ENCODE data around the gene TMEM132E. TPM values are rescaled to one million over a fixed set of nuclear protein-coding genes. Genes with fewer than 3 reads are reported as not detected.

The TMEM132E gene
- polyA plus RNA-seq, 2 of the 4 experiments (the other 2 are of a cell fraction): not detected

DNA sequence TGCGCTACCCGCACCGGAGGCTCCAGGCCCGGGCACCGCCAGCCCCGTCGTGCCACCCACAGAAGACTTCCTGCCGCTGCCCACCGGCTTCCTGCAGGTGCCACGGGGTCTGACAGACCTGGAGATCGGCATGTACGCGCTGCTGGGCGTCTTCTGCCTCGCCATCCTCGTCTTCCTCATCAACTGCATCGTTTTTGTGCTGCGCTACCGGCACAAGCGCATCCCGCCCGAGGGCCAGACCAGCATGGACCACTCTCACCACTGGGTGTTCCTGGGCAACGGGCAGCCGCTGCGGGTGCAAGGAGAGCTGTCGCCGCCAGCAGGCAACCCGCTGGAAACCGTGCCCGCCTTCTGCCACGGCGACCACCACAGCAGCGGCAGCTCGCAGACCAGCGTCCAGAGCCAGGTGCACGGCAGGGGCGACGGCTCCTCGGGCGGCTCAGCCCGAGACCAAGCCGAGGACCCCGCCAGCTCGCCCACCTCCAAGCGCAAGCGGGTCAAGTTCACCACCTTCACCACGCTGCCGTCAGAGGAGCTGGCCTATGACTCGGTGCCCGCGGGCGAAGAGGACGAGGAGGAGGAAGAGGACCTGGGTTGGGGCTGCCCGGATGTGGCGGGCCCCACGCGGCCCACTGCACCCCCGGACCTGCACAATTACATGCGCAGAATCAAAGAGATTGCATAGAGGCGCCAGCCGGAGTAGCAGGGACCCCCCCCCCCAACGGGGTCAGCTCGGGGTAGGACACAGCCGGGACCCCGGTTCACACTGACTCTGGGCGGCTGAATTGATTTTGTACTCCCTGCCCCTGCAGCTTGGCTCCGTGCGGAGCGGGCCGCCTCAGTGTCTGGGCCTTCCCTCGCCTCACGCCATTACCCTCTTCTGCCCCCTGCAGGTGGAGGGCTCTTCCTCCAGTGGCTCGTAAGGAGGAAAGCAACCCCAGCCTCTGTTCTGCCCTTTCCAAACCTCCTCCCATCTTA, 58.5 kb downstream of the TMEM132E start:
- Histone ChIP-seq H3K9me3 (no peaks in the 10 kb centered on the region), H3K27ac (peak overlapping the region in 1 of 2 experiments; percentile 51; a peak in 1 of 6 replicates), H3K4me1 (no peaks in the 10 kb centered on the region), H3K4me3 (no peak overlapping the region), H3K4me2 (peak overlapping the region; percentile 70)
- TF ChIP-seq SMC3 (IDR thresholded peaks at IDR 0.05): peak; percentile 77
- TF ChIP-seq, protein P1, sequence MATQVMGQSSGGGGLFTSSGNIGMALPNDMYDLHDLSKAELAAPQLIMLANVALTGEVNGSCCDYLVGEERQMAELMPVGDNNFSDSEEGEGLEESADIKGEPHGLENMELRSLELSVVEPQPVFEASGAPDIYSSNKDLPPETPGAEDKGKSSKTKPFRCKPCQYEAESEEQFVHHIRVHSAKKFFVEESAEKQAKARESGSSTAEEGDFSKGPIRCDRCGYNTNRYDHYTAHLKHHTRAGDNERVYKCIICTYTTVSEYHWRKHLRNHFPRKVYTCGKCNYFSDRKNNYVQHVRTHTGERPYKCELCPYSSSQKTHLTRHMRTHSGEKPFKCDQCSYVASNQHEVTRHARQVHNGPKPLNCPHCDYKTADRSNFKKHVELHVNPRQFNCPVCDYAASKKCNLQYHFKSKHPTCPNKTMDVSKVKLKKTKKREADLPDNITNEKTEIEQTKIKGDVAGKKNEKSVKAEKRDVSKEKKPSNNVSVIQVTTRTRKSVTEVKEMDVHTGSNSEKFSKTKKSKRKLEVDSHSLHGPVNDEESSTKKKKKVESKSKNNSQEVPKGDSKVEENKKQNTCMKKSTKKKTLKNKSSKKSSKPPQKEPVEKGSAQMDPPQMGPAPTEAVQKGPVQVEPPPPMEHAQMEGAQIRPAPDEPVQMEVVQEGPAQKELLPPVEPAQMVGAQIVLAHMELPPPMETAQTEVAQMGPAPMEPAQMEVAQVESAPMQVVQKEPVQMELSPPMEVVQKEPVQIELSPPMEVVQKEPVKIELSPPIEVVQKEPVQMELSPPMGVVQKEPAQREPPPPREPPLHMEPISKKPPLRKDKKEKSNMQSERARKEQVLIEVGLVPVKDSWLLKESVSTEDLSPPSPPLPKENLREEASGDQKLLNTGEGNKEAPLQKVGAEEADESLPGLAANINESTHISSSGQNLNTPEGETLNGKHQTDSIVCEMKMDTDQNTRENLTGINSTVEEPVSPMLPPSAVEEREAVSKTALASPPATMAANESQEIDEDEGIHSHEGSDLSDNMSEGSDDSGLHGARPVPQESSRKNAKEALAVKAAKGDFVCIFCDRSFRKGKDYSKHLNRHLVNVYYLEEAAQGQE (IDR thresholded peaks at IDR 0.05): no peak
- peak; percentile 72 to 78 for TF ChIP-seq RAD21 (conservative IDR thresholded peaks at IDR 0.05 in 1 of 2, IDR thresholded peaks at IDR 0.05 in 1 of 2)
- TF ChIP-seq, protein P2, sequence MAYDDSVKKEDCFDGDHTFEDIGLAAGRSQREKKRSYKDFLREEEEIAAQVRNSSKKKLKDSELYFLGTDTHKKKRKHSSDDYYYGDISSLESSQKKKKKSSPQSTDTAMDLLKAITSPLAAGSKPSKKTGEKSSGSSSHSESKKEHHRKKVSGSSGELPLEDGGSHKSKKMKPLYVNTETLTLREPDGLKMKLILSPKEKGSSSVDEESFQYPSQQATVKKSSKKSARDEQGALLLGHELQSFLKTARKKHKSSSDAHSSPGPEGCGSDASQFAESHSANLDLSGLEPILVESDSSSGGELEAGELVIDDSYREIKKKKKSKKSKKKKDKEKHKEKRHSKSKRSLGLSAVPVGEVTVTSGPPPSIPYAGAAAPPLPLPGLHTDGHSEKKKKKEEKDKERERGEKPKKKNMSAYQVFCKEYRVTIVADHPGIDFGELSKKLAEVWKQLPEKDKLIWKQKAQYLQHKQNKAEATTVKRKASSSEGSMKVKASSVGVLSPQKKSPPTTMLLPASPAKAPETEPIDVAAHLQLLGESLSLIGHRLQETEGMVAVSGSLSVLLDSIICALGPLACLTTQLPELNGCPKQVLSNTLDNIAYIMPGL (CRISPR knock-in tag; IDR thresholded peaks at IDR 0.05; ENCODE audit: borderline replicate concordance): no peak
- TF ChIP-seq, protein P3, sequence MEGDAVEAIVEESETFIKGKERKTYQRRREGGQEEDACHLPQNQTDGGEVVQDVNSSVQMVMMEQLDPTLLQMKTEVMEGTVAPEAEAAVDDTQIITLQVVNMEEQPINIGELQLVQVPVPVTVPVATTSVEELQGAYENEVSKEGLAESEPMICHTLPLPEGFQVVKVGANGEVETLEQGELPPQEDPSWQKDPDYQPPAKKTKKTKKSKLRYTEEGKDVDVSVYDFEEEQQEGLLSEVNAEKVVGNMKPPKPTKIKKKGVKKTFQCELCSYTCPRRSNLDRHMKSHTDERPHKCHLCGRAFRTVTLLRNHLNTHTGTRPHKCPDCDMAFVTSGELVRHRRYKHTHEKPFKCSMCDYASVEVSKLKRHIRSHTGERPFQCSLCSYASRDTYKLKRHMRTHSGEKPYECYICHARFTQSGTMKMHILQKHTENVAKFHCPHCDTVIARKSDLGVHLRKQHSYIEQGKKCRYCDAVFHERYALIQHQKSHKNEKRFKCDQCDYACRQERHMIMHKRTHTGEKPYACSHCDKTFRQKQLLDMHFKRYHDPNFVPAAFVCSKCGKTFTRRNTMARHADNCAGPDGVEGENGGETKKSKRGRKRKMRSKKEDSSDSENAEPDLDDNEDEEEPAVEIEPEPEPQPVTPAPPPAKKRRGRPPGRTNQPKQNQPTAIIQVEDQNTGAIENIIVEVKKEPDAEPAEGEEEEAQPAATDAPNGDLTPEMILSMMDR (IDR thresholded peaks at IDR 0.05): peak; percentile 79
- TF ChIP-seq, protein P4, sequence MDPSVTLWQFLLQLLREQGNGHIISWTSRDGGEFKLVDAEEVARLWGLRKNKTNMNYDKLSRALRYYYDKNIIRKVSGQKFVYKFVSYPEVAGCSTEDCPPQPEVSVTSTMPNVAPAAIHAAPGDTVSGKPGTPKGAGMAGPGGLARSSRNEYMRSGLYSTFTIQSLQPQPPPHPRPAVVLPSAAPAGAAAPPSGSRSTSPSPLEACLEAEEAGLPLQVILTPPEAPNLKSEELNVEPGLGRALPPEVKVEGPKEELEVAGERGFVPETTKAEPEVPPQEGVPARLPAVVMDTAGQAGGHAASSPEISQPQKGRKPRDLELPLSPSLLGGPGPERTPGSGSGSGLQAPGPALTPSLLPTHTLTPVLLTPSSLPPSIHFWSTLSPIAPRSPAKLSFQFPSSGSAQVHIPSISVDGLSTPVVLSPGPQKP (IDR thresholded peaks at IDR 0.05; ENCODE audit: low read depth, low read length): no peak
- WGBS (ENCODE audit: missing lambda C conversion rate): 61% methylated on average over 61 of the region's 73 CpGs
- DNase-seq (ENCODE audit: low read depth in 1 of 2, low spot score in 1 of 2) (peak; percentile 67 to 71), FAIRE-seq (no peak), ATAC-seq (peak; percentile 83 to 98)
- ChIA-PET CTCF (interaction anchor here (0.6 to 5.3 kb wide), 53 partner anchors 10 to 855 kb away, joined by 3 to 49 read pairs (median 5); partner anchors contain the start of gene TMEM132E), POLR2A (no interaction called here)

DNA sequence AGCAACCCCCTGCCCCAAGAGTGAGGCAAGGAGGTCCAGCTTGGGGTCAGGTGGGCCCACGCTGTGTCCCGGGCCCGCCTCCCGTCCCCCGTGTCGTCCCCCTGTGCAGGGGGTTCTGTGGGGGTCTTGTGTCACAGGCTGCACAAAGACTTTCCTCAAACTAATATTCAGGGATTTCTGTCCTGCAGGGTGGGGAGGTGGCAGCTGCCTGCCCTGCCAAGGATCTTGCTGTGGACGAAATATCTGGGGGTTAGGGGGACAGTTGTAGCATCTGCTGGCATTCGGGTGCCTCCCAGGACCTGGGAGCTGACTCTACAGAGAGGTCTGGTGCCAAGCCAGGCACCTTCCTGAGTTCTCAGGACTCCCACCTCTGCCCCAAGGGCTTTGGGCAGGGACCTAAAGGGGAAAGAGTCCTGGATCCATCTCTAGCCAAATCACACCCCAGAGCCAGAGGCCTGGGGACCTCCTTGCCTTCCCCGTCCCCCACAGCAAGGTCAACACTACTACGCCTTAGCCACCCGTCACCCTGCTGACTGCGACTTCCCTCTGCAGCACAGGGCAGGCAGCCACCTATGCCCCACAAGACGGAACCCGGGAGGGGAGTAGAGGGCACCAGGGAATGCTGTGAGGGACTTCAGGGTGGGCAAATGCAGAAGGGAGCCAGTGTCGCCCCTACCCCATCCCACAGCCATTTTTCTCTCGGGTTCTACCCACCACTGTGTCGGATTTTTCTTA, 59.3 kb downstream of the TMEM132E start:
- POLR2A ChIA-PET: no interaction called here
- ATAC-seq: peak in 1 of 2 experiments; percentile 8; a peak in 3 of 6 replicates
- peak overlapping the region; percentile 70; the same call in 2 of the 3 replicates for H3K4me2 ChIP-seq

More for the DNA sequence above, 59.3 kb downstream of the TMEM132E start:
- CTCF ChIA-PET: interaction anchor here (0.6 to 5.3 kb wide), 39 partner anchors 10 to 649 kb away, joined by 3 to 49 read pairs (median 5); no protein-coding TSS in a partner anchor
- WGBS (ENCODE audit: missing lambda C conversion rate): 10% methylated on average over 14 of the region's 17 CpGs
- DNase-seq (ENCODE audit: low read depth in 1 of 2, low spot score in 1 of 2) (no peak), FAIRE-seq (no peak)
- Histone ChIP-seq H3K4me1 (no peaks in the 10 kb centered on the region), H3K27ac (no peak overlapping the region), H3K4me3 (no peak overlapping the region), H3K9me3 (no peaks in the 10 kb centered on the region)
- TF ChIP-seq HOXA7 (CRISPR knock-in tag; IDR thresholded peaks at IDR 0.05) (no peak), RFX5 (IDR thresholded peaks at IDR 0.05) (no peak), MAFK (IDR thresholded peaks at IDR 0.05; ENCODE audit: partially characterized antibody) (no peak), JUNB (IDR thresholded peaks at IDR 0.05) (no peak), RAD21 (conservative IDR thresholded peaks at IDR 0.05 in 1 of 2, IDR thresholded peaks at IDR 0.05 in 1 of 2) (no peak), ZNF302 (CRISPR knock-in tag; IDR thresholded peaks at IDR 0.05) (no peak), FOXS1 (CRISPR knock-in tag; IDR thresholded peaks at IDR 0.05) (no peak), EP300 (IDR thresholded peaks at IDR 0.05) (no peak), KDM5A (IDR thresholded peaks at IDR 0.05) (no peak), POLR2AphosphoS2 (conservative IDR thresholded peaks at IDR 0.05; ENCODE audit: low read length) (no peak), TFCP2L1 (CRISPR knock-in tag; IDR thresholded peaks at IDR 0.05) (no peak)
- TF ChIP-seq, protein P3 (IDR thresholded peaks at IDR 0.05): no peak; the same call in 2 of the 3 replicates
